K562 (cell line): Measurements from ENCODE around the gene SPAG4. TPM values are rescaled to one million over a fixed set of nuclear protein-coding genes. Genes with fewer than 3 reads are reported as not detected.

Experiments
- ATAC-seq: fragments of 200-7000 bp; cut with Tn5 transposase; 3 replicates; pipeline ENCODE4 v1.9.1; 2020; ENCODE audit warnings: moderate library complexity
- BruUV-seq: library from RNA; stranded (reverse); fragments of 400-500 nt; replicated peaks from 2 replicates; lab custom pipeline; 2021; lab: Mats Ljungman, UMichigan
- CTCF ChIA-PET: fragments of 300-600 bp; formaldehyde crosslinking; extraction: SDS; loops from one replicate; lab custom pipeline; 2021; ENCODE audit warnings: low intra/inter-chr PET ratio; lab: Yijun Ruan, JAX
- POLR2A ChIA-PET: fragments of 300-600, 350-650 bp; sonication (Branson Sonifier 250); formaldehyde crosslinking; extraction: SDS; loops from one replicate; lab custom pipeline; 2021; ENCODE audit warnings: antibody characterized with exemption, inconsistent platforms; lab: Yijun Ruan, JAX
- DNase-seq, 4 experiments: peaks; one replicate each; pipeline versions ENCODE4 v3.0.0 to v3.0.0-alpha.2; 2011 to 2018; ENCODE audit warnings: low spot score in 3 of 4, mixed read lengths in 3 of 4; ENCODE audit errors: extremely low read depth in 1 of 4
- FAIRE-seq: peaks from 2 replicates; lab custom pipeline; 2011; peaks lifted over from hg19 to GRCh38; lab: Jason Lieb, UNC
- H2AFZ ChIP-seq: 2 replicates; pipeline ENCODE4 v1.6.0; 2011; ENCODE audit warnings: low read depth, low read length, control low read depth, inconsistent platforms
- H3K27ac ChIP-seq: fragments of 200-600 bp; 3 replicates; pipeline ENCODE4 v1.8.0; 2011; ENCODE audit warnings: low read depth, mild to moderate bottlenecking, control low read depth, inconsistent platforms, low read length, moderate library complexity, mixed read lengths; ENCODE audit errors: extremely low read depth
- H3K27me3 ChIP-seq, 2 experiments: fragments of 300-600 bp in 1 of 2; 2 replicates in 1 of 2; 3 replicates in 1 of 2; pipeline versions ENCODE4 v1.6.0 to v1.8.0; 2011; ENCODE audit warnings: inconsistent platforms in 2 of 2, low read length in 2 of 2, mild to moderate bottlenecking in 1 of 2, mixed read lengths in 1 of 2, moderate library complexity in 1 of 2; ENCODE audit not compliant: control insufficient read depth in 2 of 2, insufficient read depth in 2 of 2
- H3K36me3 ChIP-seq: fragments of 300-600 bp; 3 replicates; pipeline ENCODE4 v1.8.0; 2011; ENCODE audit warnings: mild to moderate bottlenecking, low read length, inconsistent platforms; ENCODE audit not compliant: control insufficient read depth, insufficient read depth
- H3K4me1 ChIP-seq, 2 experiments: fragments of 200-600 bp in 1 of 2; replicated peaks in 1 of 2; 2 replicates in 1 of 2; 3 replicates in 1 of 2; pipeline versions ENCODE4 v1.5.1 to v1.8.0; 2011; ENCODE audit warnings: inconsistent platforms in 2 of 2, low read length in 2 of 2, mild to moderate bottlenecking in 1 of 2, mixed read lengths in 1 of 2, moderate library complexity in 1 of 2; ENCODE audit not compliant: control insufficient read depth in 2 of 2, insufficient read depth in 2 of 2
- H3K4me2 ChIP-seq: 2 replicates; pipeline ENCODE4 v1.6.1; 2011; ENCODE audit warnings: low read length, control low read depth, inconsistent platforms, mixed read lengths; ENCODE audit not compliant: insufficient read depth
- H3K4me3 ChIP-seq: fragments of 200-600 bp; sonication (generic), shearing (Covaris generic); 2 replicates; pipeline ENCODE4 v1.5.1; 2016; ENCODE audit warnings: control low read depth, inconsistent platforms
- H3K79me2 ChIP-seq: fragments of 200-600 bp; 3 replicates; pipeline ENCODE4 v1.8.0; 2011; ENCODE audit warnings: low read length, inconsistent platforms; ENCODE audit not compliant: control insufficient read depth, insufficient read depth
- H3K9ac ChIP-seq, 2 experiments: 2 replicates each; pipeline versions ENCODE4 v1.6.0 to v1.6.1; 2011; ENCODE audit warnings: low read depth in 2 of 2, low read length in 2 of 2, control low read depth in 1 of 2, inconsistent platforms in 1 of 2, mild to moderate bottlenecking in 1 of 2, mixed read lengths in 1 of 2; ENCODE audit not compliant: insufficient read depth in 1 of 2
- H3K9me1 ChIP-seq: one replicate; pipeline ENCODE4 v1.6.0; 2011; ENCODE audit warnings: inconsistent platforms, mild to moderate bottlenecking, low read length, moderate library complexity; ENCODE audit not compliant: control insufficient read depth, insufficient read depth
- H3K9me3 ChIP-seq: replicated peaks from 2 replicates; pipeline ENCODE4 v1.5.1; 2011; ENCODE audit warnings: low read depth, low read length, inconsistent platforms; ENCODE audit not compliant: control insufficient read depth, insufficient read depth
- H4K20me1 ChIP-seq: replicated peaks from 2 replicates; pipeline ENCODE4 v1.6.1; 2011; ENCODE audit warnings: low read length, inconsistent platforms, mixed read lengths; ENCODE audit not compliant: control insufficient read depth, insufficient read depth
- BRF1 ChIP-seq: IDR thresholded peaks from 3 replicates; pipeline ENCODE4 v1.6.1; 2011; ENCODE audit warnings: borderline replicate concordance, mild to moderate bottlenecking; ENCODE audit not compliant: insufficient read length; ENCODE audit errors: extremely low read depth
- MAFK ChIP-seq: IDR thresholded peaks from 2 replicates; pipeline ENCODE4 v1.6.1; 2011; ENCODE audit warnings: low read length, improper control_type of control experiment
- ZNF778 ChIP-seq: fragments of 450-650 bp; formaldehyde crosslinking; IDR thresholded peaks from 2 replicates; pipeline ENCODE4 v1.4.0; 2020; ENCODE audit warnings: mild to moderate bottlenecking, moderate library complexity
- WGBS: fragments of 100-300 bp; shearing (Covaris generic); methylation state at CpG from one replicate; pipeline ENCODE4 v1.1.6; 2016; ENCODE audit warnings: low coverage, mixed read lengths; ENCODE audit not compliant: insufficient coverage; ENCODE audit errors: missing lambda C conversion rate; 5-methylcytosine and 5-hydroxymethylcytosine counted together
- in situ Hi-C: fragments of 300-500 bp; cut with MboI; formaldehyde crosslinking; loops from 4 replicates; pipeline ENCODE4 v1.15.0; 2018; ENCODE audit warnings: inconsistent platforms, mixed read lengths
- intact Hi-C: fragments of 100-400 bp; cut with micrococcal nuclease; formaldehyde crosslinking; loops from 2 replicates; pipeline ENCODE4 v1.14.2; 2022
- polyA plus RNA-seq, 8 experiments: library from polyadenylated mRNA; depleted of rRNA in 4 of 8; stranded (reverse) in 5 of 8; unstranded in 3 of 8; fragments of >200 nt; fragmentation: Nextera tagmentation in 2 of 8; fragmentation: Illumina TruSeq in 1 of 8; extraction: Ambion mirVana in 2 of 8; extraction: Trizol in 1 of 8; gene quantifications; 2 replicates each; pipeline versions ENCODE4 v1.2.1 to v1.2.3, GENCODE V29; 2011 to 2014; ENCODE audit warnings: inconsistent platforms in 1 of 8, missing spikeins in 1 of 8
- total RNA-seq, 7 experiments: library from RNA; depleted of rRNA in 6 of 7; stranded (reverse); fragments of >200 nt in 6 of 7; fragmentation: Illumina TruSeq in 2 of 7; extraction: Trizol in 2 of 7; gene quantifications; 2 replicates each; pipeline versions ENCODE4 v1.2.1 to v1.2.3, GENCODE V29; 2011 to 2021; ENCODE audit warnings: low replicate concordance in 1 of 7
- TF ChIP-seq, protein P1 (sequence below): sonication (generic); formaldehyde crosslinking; IDR thresholded peaks from 2 replicates; pipeline ENCODE4 v1.8.0; 2022; ENCODE audit warnings: missing genetic modification reagents, mild to moderate bottlenecking, moderate library complexity, borderline replicate concordance

SPAG4 gene
- total and polyA plus RNA-seq, 9 of the 15 experiments (the other 6 are each of a cell fraction or from before 2014, with no cell fraction given) = 1.6 to 11.4 (median 4.6) TPM

DNA sequence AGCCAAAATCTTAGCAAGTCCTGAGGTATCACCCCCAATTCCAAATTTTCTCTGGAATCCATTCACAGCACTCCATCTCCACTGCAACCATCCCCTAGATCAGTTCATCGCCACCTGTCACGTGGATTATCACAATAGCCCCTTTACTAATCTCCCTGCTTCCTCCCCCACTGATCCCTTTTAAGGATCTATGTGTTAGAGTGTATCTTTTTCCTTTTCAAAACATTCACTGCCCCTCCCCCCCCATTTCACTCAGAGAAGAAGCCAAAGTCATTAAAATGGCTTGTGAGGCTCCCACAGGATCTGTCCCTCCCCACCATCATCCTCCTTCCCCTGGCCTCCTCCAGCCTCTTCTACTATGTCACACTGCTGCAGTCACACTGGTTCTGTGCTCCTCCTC is 18.4 kb upstream of the SPAG4 start:
- TF ChIP-seq, protein P1, sequence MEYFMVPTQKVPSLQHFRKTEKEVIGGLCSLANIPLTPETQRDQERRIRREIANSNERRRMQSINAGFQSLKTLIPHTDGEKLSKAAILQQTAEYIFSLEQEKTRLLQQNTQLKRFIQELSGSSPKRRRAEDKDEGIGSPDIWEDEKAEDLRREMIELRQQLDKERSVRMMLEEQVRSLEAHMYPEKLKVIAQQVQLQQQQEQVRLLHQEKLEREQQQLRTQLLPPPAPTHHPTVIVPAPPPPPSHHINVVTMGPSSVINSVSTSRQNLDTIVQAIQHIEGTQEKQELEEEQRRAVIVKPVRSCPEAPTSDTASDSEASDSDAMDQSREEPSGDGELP (CRISPR knock-in tag) = no peak
- no peak for TF ChIP-seq BRF1
- no peak for TF ChIP-seq ZNF778
- POLR2A ChIA-PET = interaction anchor here (0.6 kb wide), 1 partner anchor 100 kb away, joined by 4 read pairs; no protein-coding TSS in a partner anchor
- intact Hi-C loops = no loop called here
- Histone ChIP-seq H3K9ac (no peak overlapping the region), H2AFZ (no peak overlapping the region), H3K4me2 (no peak overlapping the region), H4K20me1 (no peaks in the 10 kb centered on the region), H3K4me1 (peaks cover 0 to 33% of the 10 kb centered on the region in 2 experiments; a peak in 4 of 5 replicates), H3K27ac (no peak overlapping the region), H3K27me3 (peaks cover 0 to 35% of the 10 kb centered on the region in 2 experiments; a peak in 4 of 5 replicates), H3K9me3 (no peaks in the 10 kb centered on the region), H3K9me1 (no peaks in the 10 kb centered on the region), H3K4me3 (no peak overlapping the region), H3K36me3 (no peaks in the 10 kb centered on the region), H3K79me2 (no peaks in the 10 kb centered on the region)
- in situ Hi-C loops = no loop called here
- no peak for ATAC-seq
- 0% methylated on average over 2 of the region's 2 CpGs for WGBS
- no peak for DNase-seq
- CTCF ChIA-PET = no interaction called here
- no peak for FAIRE-seq
- BruUV-seq = no TSS peak

DNA sequence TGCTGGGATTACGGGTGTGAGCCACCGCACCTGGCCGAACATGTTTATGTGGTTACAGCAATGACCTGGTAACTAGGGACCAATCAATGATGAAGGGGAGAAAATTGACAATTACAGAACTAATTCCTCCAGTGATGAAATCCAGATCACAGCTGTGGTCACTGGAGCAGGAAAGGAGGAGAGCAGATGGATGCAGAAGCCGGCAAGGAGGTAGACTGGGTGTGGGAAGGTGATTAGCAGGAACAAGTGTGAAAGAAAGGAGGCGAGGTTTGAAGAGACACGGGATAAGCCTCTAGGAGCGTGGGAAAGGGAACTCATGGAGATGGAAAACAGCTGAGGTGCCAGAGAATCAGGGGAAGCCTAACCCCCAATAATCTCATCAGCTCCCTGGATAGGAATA is 17.2 kb upstream of the SPAG4 start:
- no peak for ATAC-seq
- Histone ChIP-seq H3K27me3 (peaks cover 0 to 35% of the 10 kb centered on the region in 2 experiments; a peak in 4 of 5 replicates), H3K4me3 (no peak overlapping the region), H3K36me3 (no peaks in the 10 kb centered on the region), H3K4me1 (peaks cover 0 to 35% of the 10 kb centered on the region in 2 experiments; a peak in 3 of 5 replicates), H3K79me2 (no peaks in the 10 kb centered on the region), H3K9me1 (no peaks in the 10 kb centered on the region), H3K27ac (no peak overlapping the region), H3K9ac (no peak overlapping the region), H3K9me3 (no peaks in the 10 kb centered on the region), H3K4me2 (no peak overlapping the region), H4K20me1 (no peaks in the 10 kb centered on the region), H2AFZ (no peak overlapping the region)
- WGBS = 31% methylated on average over 7 of the region's 7 CpGs
- in situ Hi-C loops (no loop called here), intact Hi-C loops (no loop called here)
- ChIA-PET CTCF (no interaction called here), POLR2A (interaction anchor here (1.1 kb wide), 1 partner anchor 17 kb away, joined by 4 read pairs; the partner anchor contains the start of gene SPAG4)
- no TSS peak for BruUV-seq
- TF ChIP-seq MAFK = no peak
- FAIRE-seq = no peak
- no peak for DNase-seq
